Karpas-422 (cell line): ENCODE measurements around the gene TTC27. TPM values are rescaled to one million over a fixed set of nuclear protein-coding genes. Genes with fewer than 3 reads are reported as not detected.

Experiments
- DNase-seq: peaks from one replicate; pipeline ENCODE4 v3.0.0-alpha.2; 2015
- H2AFZ ChIP-seq: fragments of 200-600 bp; sonication (generic); 2 replicates; pipeline ENCODE4 v1.6.1; 2014; ENCODE audit warnings: antibody characterized with exemption, low read length, mixed read lengths
- H3K27ac ChIP-seq: fragments of 200-600 bp; sonication (generic); 2 replicates; pipeline ENCODE4 v1.5.1; 2014; ENCODE audit warnings: mild to moderate bottlenecking, low read length, moderate library complexity
- H3K27me3 ChIP-seq: fragments of 200-600 bp; sonication (generic); 2 replicates; pipeline ENCODE4 v1.6.1; 2014; ENCODE audit warnings: low read length, mixed read lengths
- H3K36me3 ChIP-seq: fragments of 200-600 bp; sonication (generic); 2 replicates; pipeline ENCODE4 v1.6.1; 2014; ENCODE audit warnings: low read length, mixed read lengths; ENCODE audit not compliant: insufficient read depth
- H3K4me1 ChIP-seq: fragments of 200-600 bp; sonication (generic); 2 replicates; pipeline ENCODE4 v1.6.1; 2014; ENCODE audit warnings: mild to moderate bottlenecking, low read length, mixed read lengths
- H3K4me2 ChIP-seq: fragments of 200-600 bp; sonication (generic); 2 replicates; pipeline ENCODE4 v1.6.1; 2014; ENCODE audit warnings: low read length, low read depth, mild to moderate bottlenecking; ENCODE audit not compliant: poor library complexity, severe bottlenecking
- H3K4me3 ChIP-seq: fragments of 200-600 bp; sonication (generic); 2 replicates; pipeline ENCODE4 v1.5.1; 2014; ENCODE audit warnings: mild to moderate bottlenecking, antibody characterized with exemption, low read length, mixed read lengths
- H3K79me2 ChIP-seq: fragments of 200-600 bp; sonication (generic); 2 replicates; pipeline ENCODE4 v1.6.1; 2014; ENCODE audit warnings: mild to moderate bottlenecking, low read length, mixed read lengths
- H3K9ac ChIP-seq: fragments of 200-600 bp; sonication (generic); 2 replicates; pipeline ENCODE4 v1.6.0; 2014; ENCODE audit warnings: low read length
- H3K9me2 ChIP-seq: fragments of 200-600 bp; sonication (generic), shearing (Covaris generic); replicated peaks from 2 replicates; pipeline ENCODE4 v1.6.0; 2014; ENCODE audit warnings: mild to moderate bottlenecking, low read length, moderate library complexity; ENCODE audit not compliant: insufficient read depth
- H3K9me3 ChIP-seq: fragments of 300-700, 200-600 bp; sonication (generic); 2 replicates; pipeline ENCODE4 v1.6.1; 2014; ENCODE audit warnings: low read length, mixed read lengths
- H4K20me1 ChIP-seq: fragments of 200-600 bp; sonication (generic); 2 replicates; pipeline ENCODE4 v1.6.1; 2014; ENCODE audit warnings: mild to moderate bottlenecking, antibody characterized with exemption, low read length, low read depth; ENCODE audit not compliant: insufficient read depth
- total RNA-seq: library from RNA; depleted of rRNA; stranded (reverse); fragments of >200 nt; shearing (Covaris generic); gene quantifications from 2 replicates; pipeline ENCODE4 v1.2.3, GENCODE V29; 2014; ENCODE audit warnings: low replicate concordance

TTC27 gene
- total RNA-seq, 1 experiment from 2014 or later: 26.8 TPM

DNA sequence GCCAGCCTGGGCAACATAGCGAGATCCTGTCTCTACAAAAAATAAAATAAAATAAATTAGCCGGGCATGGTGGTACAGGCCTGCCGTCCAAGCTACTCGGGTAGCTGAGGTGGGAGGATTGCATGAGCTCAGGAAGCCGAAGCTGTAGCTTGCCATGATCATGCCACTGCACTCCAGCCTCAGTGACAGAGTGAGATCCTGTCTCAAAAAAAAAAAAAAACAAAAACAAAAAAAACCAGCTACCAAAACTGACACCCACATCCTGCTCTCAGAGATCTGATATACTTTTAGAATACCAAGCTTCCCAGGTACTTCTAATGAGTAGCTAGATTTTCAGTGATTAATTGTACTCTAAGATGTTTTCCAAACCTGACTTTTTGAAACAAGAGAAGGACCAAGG is 74.0 kb downstream of the TTC27 start:
- Histone ChIP-seq H2AFZ (no peak overlapping the region), H3K4me2 (no peak overlapping the region), H3K79me2 (0 out of 2 replicates have a peak, but pooled peaks cover 19% of the 10 kb centered on the region), H3K27ac (no peak overlapping the region), H3K9ac (no peak overlapping the region), H3K4me1 (peaks cover 10% of the 10 kb centered on the region), H3K4me3 (no peak overlapping the region), H3K9me3 (no peaks in the 10 kb centered on the region), H3K36me3 (peaks cover 7% of the 10 kb centered on the region; the same call in 1 of the 2 replicates), H4K20me1 (no peaks in the 10 kb centered on the region), H3K27me3 (no peaks in the 10 kb centered on the region), H3K9me2 (no peaks in the 10 kb centered on the region)
- no peak for DNase-seq

DNA sequence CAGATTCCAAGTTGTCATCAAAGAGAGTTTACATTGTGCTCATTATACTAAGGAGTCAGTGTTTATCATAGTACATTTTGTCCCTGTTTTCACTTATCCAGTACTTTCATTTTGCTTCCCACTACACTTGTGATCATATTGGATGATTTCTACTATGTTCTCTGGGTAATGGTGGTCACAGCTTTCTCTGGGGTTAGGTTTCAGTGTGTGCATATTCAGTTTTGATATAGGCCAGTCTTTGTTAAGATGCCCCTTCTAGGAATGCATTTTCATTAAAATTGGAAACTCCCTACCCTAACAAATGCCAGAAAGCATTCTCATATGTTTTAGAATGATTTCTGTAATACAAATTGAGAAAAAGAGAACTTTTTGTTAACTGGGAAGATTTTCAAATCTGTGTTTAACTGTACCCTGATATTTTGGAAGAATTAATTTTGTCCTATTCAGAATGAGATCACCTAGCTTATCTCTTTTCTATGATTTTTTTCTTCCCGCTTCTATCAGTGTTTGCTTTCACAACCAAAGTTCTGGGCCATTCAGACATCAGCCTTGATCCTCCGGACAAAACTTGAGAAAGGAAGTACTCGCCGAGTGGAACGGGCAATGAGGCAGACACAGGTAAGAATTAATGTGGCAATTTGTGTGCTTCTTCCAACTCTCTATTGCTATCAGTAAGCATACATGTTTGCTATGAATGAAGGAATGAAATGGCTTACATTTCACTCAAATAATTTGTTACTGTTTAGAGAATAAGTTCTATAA is 74.6 kb downstream of the TTC27 start:
- H3K27ac ChIP-seq: no peak overlapping the region
- H3K9ac ChIP-seq: no peak overlapping the region
- no peak overlapping the region for H3K4me3 ChIP-seq
- H2AFZ ChIP-seq: no peak overlapping the region
- H3K79me2 ChIP-seq: 0 out of 2 replicates have a peak, but pooled peaks cover 17% of the 10 kb centered on the region
- no peak for DNase-seq
- H3K36me3 ChIP-seq: peaks cover 7% of the 10 kb centered on the region; the same call in 1 of the 2 replicates
- H3K9me2 ChIP-seq: no peaks in the 10 kb centered on the region
- H3K4me2 ChIP-seq: no peak overlapping the region
- H3K27me3 ChIP-seq: no peaks in the 10 kb centered on the region
- H3K4me1 ChIP-seq: peaks cover 10% of the 10 kb centered on the region
- H4K20me1 ChIP-seq: no peaks in the 10 kb centered on the region
- H3K9me3 ChIP-seq: no peaks in the 10 kb centered on the region

DNA sequence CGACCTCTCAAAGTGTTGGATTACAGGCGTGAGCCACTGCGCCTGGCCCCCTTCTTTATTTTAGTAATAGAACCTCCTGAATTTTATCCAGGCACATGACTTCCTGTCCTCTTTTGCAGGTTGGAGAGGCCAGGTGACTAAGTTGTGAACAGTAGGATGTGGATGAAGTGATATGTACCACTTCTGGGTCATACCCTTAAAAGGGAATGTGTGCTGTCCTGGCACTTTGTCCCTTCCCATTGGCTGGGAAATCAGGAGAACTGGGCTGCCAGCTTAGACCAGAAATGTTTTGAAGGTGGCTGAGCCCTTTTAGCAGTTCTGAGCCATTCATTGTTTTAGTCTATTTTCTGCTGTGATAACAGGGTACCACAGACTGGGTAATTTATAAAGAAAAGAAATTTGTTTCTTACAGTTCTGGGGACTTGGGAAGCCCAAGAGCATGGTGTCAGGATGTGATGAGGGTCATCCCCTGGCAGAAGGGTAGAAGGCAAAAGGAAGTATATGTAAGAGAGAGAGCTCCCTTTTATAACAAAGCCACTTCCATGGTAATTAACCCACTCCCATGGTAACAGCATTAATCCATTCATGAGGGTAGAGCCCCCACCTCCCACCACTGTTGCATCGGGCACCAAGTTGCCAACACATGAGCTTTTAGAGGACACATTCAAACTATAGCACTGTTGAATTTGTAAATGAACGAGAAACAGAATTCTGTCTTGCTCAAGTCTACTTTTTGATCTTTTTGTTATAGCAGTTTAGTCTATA is 79.1 kb downstream of the TTC27 start:
- DNase-seq: no peak
- no peaks in the 10 kb centered on the region for H3K9me2 ChIP-seq
- H3K4me2 ChIP-seq: no peak overlapping the region
- no peak overlapping the region for H3K27ac ChIP-seq
- no peaks in the 10 kb centered on the region for H3K27me3 ChIP-seq
- H2AFZ ChIP-seq: no peak overlapping the region
- H3K4me3 ChIP-seq: no peak overlapping the region
- no peaks in the 10 kb centered on the region for H4K20me1 ChIP-seq
- H3K36me3 ChIP-seq: peaks cover 7% of the 10 kb centered on the region; the same call in 1 of the 2 replicates
- H3K9ac ChIP-seq: no peak overlapping the region
- peaks cover 27% of the 10 kb centered on the region for H3K4me1 ChIP-seq
- peaks cover 21% of the 10 kb centered on the region for H3K79me2 ChIP-seq
- H3K9me3 ChIP-seq: no peaks in the 10 kb centered on the region

GRCh38 chr2:32711219-32711618 is 83.4 kb downstream of the TTC27 start:
- H3K79me2 ChIP-seq: peaks cover 27% of the 10 kb centered on the region
- H3K9me2 ChIP-seq: no peaks in the 10 kb centered on the region
- no peak overlapping the region for H3K4me3 ChIP-seq
- H2AFZ ChIP-seq: no peak overlapping the region
- peaks cover 10% of the 10 kb centered on the region for H3K36me3 ChIP-seq
- H4K20me1 ChIP-seq: no peaks in the 10 kb centered on the region
- peak; percentile 90 for DNase-seq
- no peaks in the 10 kb centered on the region for H3K27me3 ChIP-seq
- H3K9ac ChIP-seq: no peak overlapping the region
- H3K4me2 ChIP-seq: peak overlapping the region; percentile 58
- H3K27ac ChIP-seq: peak overlapping the region; percentile 79
- peaks cover 59% of the 10 kb centered on the region for H3K4me1 ChIP-seq
- no peaks in the 10 kb centered on the region for H3K9me3 ChIP-seq

GRCh38 chr2:32711908-32712501 is 84.2 kb downstream of the TTC27 start:
- H3K4me1 ChIP-seq: peaks cover 63% of the 10 kb centered on the region
- H3K79me2 ChIP-seq: peaks cover 31% of the 10 kb centered on the region
- no peaks in the 10 kb centered on the region for H3K9me2 ChIP-seq
- H3K27me3 ChIP-seq: no peaks in the 10 kb centered on the region
- peak overlapping the region; percentile 58 for H3K4me2 ChIP-seq
- H3K9me3 ChIP-seq: no peaks in the 10 kb centered on the region
- H4K20me1 ChIP-seq: no peaks in the 10 kb centered on the region
- H3K9ac ChIP-seq: no peak overlapping the region
- peak overlapping the region; percentile 79 for H3K27ac ChIP-seq
- no peak overlapping the region for H2AFZ ChIP-seq
- no peak overlapping the region for H3K4me3 ChIP-seq
- H3K36me3 ChIP-seq: peaks cover 10% of the 10 kb centered on the region
- no peak for DNase-seq

- peaks cover 63% of the 10 kb centered on the region for H3K4me1 ChIP-seq
- no peaks in the 10 kb centered on the region for H4K20me1 ChIP-seq
- no peak for DNase-seq
- no peak overlapping the region for H3K4me3 ChIP-seq
- H3K9ac ChIP-seq: no peak overlapping the region
- H3K79me2 ChIP-seq: peaks cover 39% of the 10 kb centered on the region
- no peak overlapping the region for H2AFZ ChIP-seq
- no peak overlapping the region for H3K4me2 ChIP-seq
- H3K9me3 ChIP-seq: no peaks in the 10 kb centered on the region
- peaks cover 10% of the 10 kb centered on the region for H3K36me3 ChIP-seq
- H3K27me3 ChIP-seq: no peaks in the 10 kb centered on the region
- H3K27ac ChIP-seq: peak overlapping the region; percentile 79
- no peaks in the 10 kb centered on the region for H3K9me2 ChIP-seq
These were observed 85.0 kb downstream of the TTC27 start for GRCh38 chr2:32712870-32713269.

DNA sequence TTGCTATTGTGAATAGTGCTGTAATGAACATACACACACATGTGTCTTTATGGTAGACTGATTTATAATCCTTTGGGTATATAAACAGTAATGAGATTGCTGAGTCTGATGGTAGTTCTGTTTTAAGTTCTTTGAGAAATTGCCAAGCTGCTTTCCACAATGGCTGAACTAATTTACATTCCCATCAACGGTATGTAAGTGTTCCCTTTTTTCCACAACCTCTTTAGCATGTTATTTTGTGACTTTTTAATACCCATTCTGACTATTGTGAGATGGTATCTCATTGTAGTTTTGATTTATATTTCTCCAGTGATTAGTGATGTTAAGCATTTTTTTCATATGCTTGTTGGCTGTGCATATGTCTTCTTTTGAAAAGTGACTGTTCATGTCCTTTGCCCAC is 86.7 kb downstream of the TTC27 start:
- peaks cover 29% of the 10 kb centered on the region for H3K79me2 ChIP-seq
- H3K27me3 ChIP-seq: no peaks in the 10 kb centered on the region
- H4K20me1 ChIP-seq: no peaks in the 10 kb centered on the region
- H3K9ac ChIP-seq: no peak overlapping the region
- peak overlapping the region; percentile 38 for H3K4me2 ChIP-seq
- no peaks in the 10 kb centered on the region for H3K9me2 ChIP-seq
- H3K4me3 ChIP-seq: no peak overlapping the region
- no peaks in the 10 kb centered on the region for H3K9me3 ChIP-seq
- no peak overlapping the region for H2AFZ ChIP-seq
- H3K4me1 ChIP-seq: peaks cover 75% of the 10 kb centered on the region
- H3K36me3 ChIP-seq: peaks cover 10% of the 10 kb centered on the region
- DNase-seq: no peak
- peak overlapping the region; percentile 53 for H3K27ac ChIP-seq

DNA sequence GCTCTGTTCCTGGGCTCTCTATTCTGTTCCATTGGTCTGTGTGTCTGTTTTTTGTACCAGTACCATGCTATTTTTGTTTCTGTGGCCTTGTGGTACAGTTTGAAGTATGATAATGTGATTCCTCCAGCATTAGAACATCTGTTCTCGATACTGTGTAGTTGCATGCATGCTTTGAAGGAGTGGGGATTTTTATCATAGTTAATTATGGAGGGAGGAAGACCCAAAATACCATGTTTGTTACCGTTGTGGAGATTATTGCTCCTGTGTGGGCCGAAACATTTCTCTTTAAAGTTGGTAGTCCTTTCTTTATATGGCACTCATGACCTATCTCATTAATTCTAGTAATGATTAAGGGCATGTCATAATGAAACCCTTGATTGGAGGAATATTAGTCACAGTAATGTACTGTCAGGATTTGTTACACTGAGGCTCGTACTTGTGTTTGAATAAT is 87.6 kb downstream of the TTC27 start:
- H3K4me1 ChIP-seq: peaks cover 74% of the 10 kb centered on the region
- DNase-seq: peak; percentile 48
- no peaks in the 10 kb centered on the region for H3K27me3 ChIP-seq
- H3K27ac ChIP-seq: peak overlapping the region; percentile 53
- H3K9me3 ChIP-seq: no peaks in the 10 kb centered on the region
- H2AFZ ChIP-seq: no peak overlapping the region
- H3K4me3 ChIP-seq: no peak overlapping the region
- peaks cover 10% of the 10 kb centered on the region for H3K36me3 ChIP-seq
- H3K9me2 ChIP-seq: no peaks in the 10 kb centered on the region
- peaks cover 31% of the 10 kb centered on the region for H3K79me2 ChIP-seq
- H4K20me1 ChIP-seq: no peaks in the 10 kb centered on the region
- peak overlapping the region; percentile 38 for H3K4me2 ChIP-seq
- peak overlapping the region; percentile 10; the same call in 1 of the 2 replicates for H3K9ac ChIP-seq
